NCI-H524 treated with DMSO at 0.1 percent for 48 hours (cell line): ENCODE data around the gene LSM4.
"Not testable (repeated sequence)": the region's sequence is repeated elsewhere in the genome, so short reads cannot be mapped to it uniquely, and the experiment has no call there.

Experiments
- DNase-seq: peaks from one replicate; lab custom pipeline; 2025; lab: John Stamatoyannopoulos, UW

The LSM4 gene

GRCh38 chr19:18340990-18341868 is 18.4 kb upstream of the LSM4 start:
- peak; percentile 13 for DNase-seq

GRCh38 chr19:18340190-18340989 is 17.5 kb upstream of the LSM4 start, which contains the start of gene PGPEP1:
Gene PGPEP1 (plus strand): TSS chr19:18340598. CDS start chr19:18340682, 84 bp downstream.
- DNase-seq = no peak

- DNase-seq = peak; percentile 46
These were observed 16.8 kb upstream of the LSM4 start for GRCh38 chr19:18339723-18340122.

GRCh38 chr19:18338541-18338940 is 15.7 kb upstream of the LSM4 start:
- no peak for DNase-seq

GRCh38 chr19:18336121-18336520 is 13.2 kb upstream of the LSM4 start:
- DNase-seq = no peak

GRCh38 chr19:18333680-18334079 is 10.8 kb upstream of the LSM4 start:
- no peak for DNase-seq

GRCh38 chr19:18332917-18333530 is 10.1 kb upstream of the LSM4 start:
- DNase-seq = no peak

- DNase-seq = no peak
These were observed 8.0 kb upstream of the LSM4 start for GRCh38 chr19:18330868-18331267.

GRCh38 chr19:18329035-18329376 is 6.1 kb upstream of the LSM4 start:
- DNase-seq = no peak

GRCh38 chr19:18328340-18329034 is 5.6 kb upstream of the LSM4 start:
- peak; percentile 96 for DNase-seq

GRCh38 chr19:18326772-18327171 is 3.9 kb upstream of the LSM4 start:
- no peak for DNase-seq

GRCh38 chr19:18324373-18324731 is 1.5 kb upstream of the LSM4 start:
- DNase-seq = not testable (repeated sequence)

GRCh38 chr19:18322318-18322758 is 538 bp downstream of the LSM4 start:
- DNase-seq = no peak

GRCh38 chr19:18321734-18322102 is 1.2 kb downstream of the LSM4 start:
- DNase-seq = no peak

GRCh38 chr19:18320865-18321733 is 1.8 kb downstream of the LSM4 start:
- DNase-seq = no peak

- DNase-seq = no peak
These were observed 3.2 kb downstream of the LSM4 start for GRCh38 chr19:18319591-18320135.

GRCh38 chr19:18317961-18318800 is 4.7 kb downstream of the LSM4 start:
- no peak for DNase-seq

GRCh38 chr19:18313398-18313797 is 9.5 kb downstream of the LSM4 start:
- DNase-seq = no peak

- no peak for DNase-seq
These were observed 10.8 kb downstream of the LSM4 start for GRCh38 chr19:18312092-18312534.
